CD14-positive monocyte (primary cell): ENCODE measurements around the gene TXNDC15. TPM values are rescaled to one million over a fixed set of nuclear protein-coding genes. Genes with fewer than 3 reads are reported as not detected.

Source experiments
- DNase-seq, 3 donors: peaks; one replicate each; pipeline ENCODE4 v3.0.0-alpha.2; 2011 to 2022
- H2AFZ ChIP-seq: 2 replicates; pipeline ENCODE4 v1.6.0; 2012; ENCODE audit warnings: mild to moderate bottlenecking, low read depth, low read length, inconsistent platforms; ENCODE audit not compliant: insufficient read depth, poor library complexity, severe bottlenecking
- H3K27ac ChIP-seq, 2 donors: 1 replicate in 1 of 2; 2 replicates in 1 of 2; pipeline ENCODE4 v1.5.1; 2012 to 2013; ENCODE audit warnings: low read length in 2 of 2, control low read depth in 1 of 2, inconsistent platforms in 1 of 2, low read depth in 1 of 2, mild to moderate bottlenecking in 1 of 2
- H3K27me3 ChIP-seq, 2 donors: one replicate each; pipeline versions ENCODE4 v1.6.0 to v1.6.1; 2011 to 2013; ENCODE audit warnings: low read length in 2 of 2; ENCODE audit not compliant: control insufficient read depth in 2 of 2, insufficient read depth in 2 of 2
- H3K36me3 ChIP-seq, 2 donors: replicated peaks in 1 of 2; 1 replicate in 1 of 2; 2 replicates in 1 of 2; pipeline versions ENCODE4 v1.5.1 to v1.6.1; 2012 to 2013; ENCODE audit warnings: low read length in 2 of 2, control low read depth in 1 of 2, inconsistent platforms in 1 of 2, mild to moderate bottlenecking in 1 of 2; ENCODE audit not compliant: insufficient read depth in 2 of 2, control insufficient read depth in 1 of 2
- H3K4me1 ChIP-seq, 2 donors: 1 replicate in 1 of 2; 2 replicates in 1 of 2; pipeline versions ENCODE4 v1.5.1 to v1.6.1; 2012 to 2013; ENCODE audit warnings: low read length in 2 of 2, control low read depth in 1 of 2, inconsistent platforms in 1 of 2, mild to moderate bottlenecking in 1 of 2, moderate library complexity in 1 of 2; ENCODE audit not compliant: insufficient read depth in 2 of 2, control insufficient read depth in 1 of 2
- H3K4me2 ChIP-seq: replicated peaks from 2 replicates; pipeline ENCODE3; 2012; ENCODE audit warnings: low read length, moderate library complexity, mild to moderate bottlenecking; ENCODE audit not compliant: poor library complexity, severe bottlenecking; ENCODE audit errors: extremely low read depth
- H3K4me3 ChIP-seq, 3 experiments: fragments of 200-600 bp in 1 of 3; sonication (generic) in 1 of 3; replicated peaks in 1 of 3; 1 replicate in 2 of 3; 2 replicates in 1 of 3; pipeline ENCODE4 v1.5.1; 2011 to 2013; ENCODE audit warnings: low read length in 3 of 3, mild to moderate bottlenecking in 3 of 3, control low read depth in 2 of 3, low read depth in 2 of 3, inconsistent platforms in 1 of 3, moderate library complexity in 1 of 3
- H3K79me2 ChIP-seq: 2 replicates; pipeline ENCODE4 v1.6.0; 2012; ENCODE audit warnings: mild to moderate bottlenecking, control low read depth, inconsistent platforms, low read length, moderate library complexity; ENCODE audit not compliant: insufficient read depth
- H3K9ac ChIP-seq: 2 replicates; pipeline ENCODE4 v1.6.0; 2017; ENCODE audit warnings: low read length, mild to moderate bottlenecking; ENCODE audit not compliant: insufficient read depth, poor library complexity, severe bottlenecking
- H3K9me3 ChIP-seq, 2 donors: replicated peaks in 1 of 2; 1 replicate in 1 of 2; 2 replicates in 1 of 2; pipeline versions ENCODE4 v1.5.1 to v1.6.1; 2012 to 2013; ENCODE audit warnings: low read length in 2 of 2, control low read depth in 1 of 2; ENCODE audit not compliant: control insufficient read depth in 1 of 2, insufficient read depth in 1 of 2
- H4K20me1 ChIP-seq: 2 replicates; pipeline ENCODE4 v1.6.0; 2012; ENCODE audit warnings: mild to moderate bottlenecking, low read length, control low read depth, moderate library complexity; ENCODE audit not compliant: insufficient read depth
- H3K27ac Mint-ChIP-seq, 7 donors: one replicate each; pipeline ENCODE4 v1.8.0; 2020; ENCODE audit warnings: mild to moderate bottlenecking in 7 of 7, mixed read lengths in 7 of 7, moderate library complexity in 6 of 7, inconsistent platforms in 2 of 7
- H3K27me3 Mint-ChIP-seq, 3 donors: one replicate each; pipeline ENCODE4 v1.8.0; 2021 to 2022; ENCODE audit warnings: low read depth in 3 of 3, mild to moderate bottlenecking in 3 of 3, mixed read lengths in 3 of 3, moderate library complexity in 3 of 3, inconsistent platforms in 1 of 3
- H3K36me3 Mint-ChIP-seq, 2 donors: one replicate each; pipeline ENCODE4 v1.8.0; 2020; ENCODE audit warnings: mixed read lengths in 2 of 2, inconsistent platforms in 1 of 2, mild to moderate bottlenecking in 1 of 2
- H3K4me1 Mint-ChIP-seq: one replicate; pipeline ENCODE4 v1.8.0; 2020; ENCODE audit warnings: mild to moderate bottlenecking, mixed read lengths
- H3K4me3 Mint-ChIP-seq, 2 donors: one replicate each; pipeline ENCODE4 v1.8.0; 2020; ENCODE audit warnings: mild to moderate bottlenecking in 2 of 2, mixed read lengths in 2 of 2, moderate library complexity in 1 of 2
- H3K9me3 Mint-ChIP-seq, 7 donors: one replicate each; pipeline ENCODE4 v1.8.0; 2020 to 2022; ENCODE audit warnings: mixed read lengths in 7 of 7, mild to moderate bottlenecking in 6 of 7, moderate library complexity in 6 of 7, inconsistent platforms in 2 of 7
- CTCF ChIP-seq: fragments of 200-600 bp; IDR thresholded peaks from one replicate; pipeline ENCODE4 v1.8.0; 2022; ENCODE audit warnings: antibody characterized with exemption, mild to moderate bottlenecking
- WGBS: methylation state at CpG from one replicate; pipeline ENCODE4 v1.1.5; 2013; ENCODE audit warnings: missing lambda C conversion rate; ENCODE audit not compliant: insufficient coverage; 5-methylcytosine and 5-hydroxymethylcytosine counted together
- intact Hi-C, 2 donors: fragments of 100-400 bp; cut with micrococcal nuclease; formaldehyde crosslinking; loops; one replicate each; pipeline versions ENCODE4 v1.15.0 to v1.15.1; 2023
- polyA plus RNA-seq, 3 donors: library from polyadenylated mRNA; depleted of rRNA in 1 of 3; unstranded in 2 of 3; stranded (reverse) in 1 of 3; fragments of 300-500 nt in 2 of 3; fragments of >200 nt in 1 of 3; fragmentation: Illumina TruSeq in 2 of 3; gene quantifications; 1 replicate in 2 of 3; 2 replicates in 1 of 3; pipeline ENCODE4 v1.2.3, GENCODE V29; 2012 to 2021

Gene TXNDC15
- polyA plus RNA-seq, 3 donors, result 24.1 to 30.9 (median 28.0) TPM

- Histone ChIP-seq H4K20me1 (no peaks in the 10 kb centered on the region), H3K4me2 (no peak overlapping the region), H3K79me2 (no peaks in the 10 kb centered on the region), H3K27ac (no peak overlapping the region), H3K27me3 (no peaks in the 10 kb centered on the region), H3K4me1 (no peaks in the 10 kb centered on the region), H3K36me3 (peaks cover 20 to 52% of the 10 kb centered on the region in 2 donors), H3K4me3 (no peak overlapping the region), H3K9ac (no peak overlapping the region), H2AFZ (no peak overlapping the region), H3K9me3 (no peaks in the 10 kb centered on the region)
- intact Hi-C loops, result no loop called here
- DNase-seq, result no peak
- WGBS, result 86% methylated on average over 6 of the region's 12 CpGs
- Mint-ChIP-seq H3K4me1 (no peaks in the 10 kb centered on the region), H3K27ac (peak overlapping the region in 2 of 7 donors; percentile 11 to 13), H3K4me3 (no peak overlapping the region), H3K27me3 (no peaks in the 10 kb centered on the region), H3K9me3 (no peaks in the 10 kb centered on the region), H3K36me3 (peaks cover 59 to 73% of the 10 kb centered on the region in 2 donors)
- no peak for TF ChIP-seq CTCF
Observed at GRCh38 chr5:134935711-134936602, 61.8 kb downstream of the TXNDC15 start.

- no peak for DNase-seq
- peaks cover 55 to 68% of the 10 kb centered on the region in 2 donors for H3K36me3 Mint-ChIP-seq
- no peak overlapping the region for H2AFZ ChIP-seq
- H3K4me3 Mint-ChIP-seq, result no peak overlapping the region
- H3K9me3 ChIP-seq, result no peaks in the 10 kb centered on the region
- intact Hi-C loops, result no loop called here
- no peaks in the 10 kb centered on the region for H3K4me1 Mint-ChIP-seq
- no peak for TF ChIP-seq CTCF
- no peak overlapping the region for H3K4me2 ChIP-seq
- H4K20me1 ChIP-seq, result no peaks in the 10 kb centered on the region
- no peaks in the 10 kb centered on the region for H3K27me3 ChIP-seq
- no peak overlapping the region for H3K27ac ChIP-seq
- H3K4me1 ChIP-seq, result no peaks in the 10 kb centered on the region
- no peak overlapping the region for H3K4me3 ChIP-seq
- H3K9me3 Mint-ChIP-seq, result no peaks in the 10 kb centered on the region
- H3K27me3 Mint-ChIP-seq, result no peaks in the 10 kb centered on the region
- WGBS, result 100% methylated on average over 7 of the region's 8 CpGs
- no peak overlapping the region for H3K27ac Mint-ChIP-seq
- no peak overlapping the region for H3K9ac ChIP-seq
- peaks cover 25 to 42% of the 10 kb centered on the region in 2 donors for H3K36me3 ChIP-seq
- no peaks in the 10 kb centered on the region for H3K79me2 ChIP-seq
Observed at GRCh38 chr5:134937526-134937925, 63.4 kb downstream of the TXNDC15 start.
